CD4-positive, alpha-beta T cell treated with Interleukin-12 subunit alpha and Interleukin-12 subunit beta, for 1 hour (primary cell): ENCODE results near the gene DTL.

ENCODE experiments used
- DNase-seq: peaks from one replicate; pipeline ENCODE4 v3.0.0-alpha.2; 2020

The DTL gene

GRCh38 chr1:212135166-212135565 is 99.6 kb downstream of the DTL start:
- DNase-seq = no peak

GRCh38 chr1:212137854-212138253 is 102.3 kb downstream of the DTL start:
- DNase-seq = no peak

DNA sequence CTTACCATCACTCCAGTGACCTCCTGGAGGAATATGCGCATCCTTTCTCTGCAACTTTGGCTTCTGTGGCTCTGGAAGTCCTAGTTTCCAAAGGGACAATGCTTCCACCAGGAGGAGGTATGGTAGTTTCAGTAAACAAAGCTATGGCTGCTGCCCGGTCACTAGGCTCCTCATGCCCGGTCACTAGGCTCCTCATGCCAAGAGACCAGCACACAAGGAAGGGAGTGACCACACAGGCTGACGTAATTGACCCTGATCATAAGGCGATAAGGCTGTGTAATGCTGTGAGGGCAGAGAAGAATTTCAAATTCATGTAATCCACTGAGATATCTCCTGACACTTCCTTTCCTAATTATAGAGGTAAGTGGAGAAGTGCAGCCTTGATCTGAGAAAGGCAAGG is 102.9 kb downstream of the DTL start:
- no peak for DNase-seq

DNA sequence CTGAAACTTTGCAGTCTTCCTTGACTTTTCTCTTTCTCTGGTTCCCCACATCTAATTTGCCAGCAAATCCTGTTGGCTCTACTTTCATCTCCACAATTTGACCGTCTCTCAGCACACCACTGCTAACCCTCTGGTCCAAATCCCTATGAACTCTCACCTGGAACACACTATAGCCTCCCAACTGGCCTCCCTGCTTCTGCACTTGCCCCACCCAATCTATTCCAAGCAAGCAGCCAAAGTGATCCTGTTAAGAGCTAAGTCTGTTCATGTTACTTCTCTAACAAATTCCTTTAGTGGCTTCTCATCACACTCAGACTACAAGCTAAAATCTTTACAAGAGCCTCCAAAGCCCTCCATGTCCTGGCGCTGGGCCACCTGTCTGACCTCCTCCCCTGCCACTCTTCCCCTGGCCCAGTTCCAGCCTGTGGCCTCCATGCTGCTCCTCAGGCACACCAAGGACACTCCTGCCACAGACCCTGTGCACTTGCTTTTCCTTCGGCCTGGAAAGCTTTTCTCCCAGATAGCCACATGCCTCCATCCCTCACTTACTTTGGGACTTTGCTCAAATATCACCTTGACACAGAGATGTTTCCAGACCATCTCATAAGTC is 104.1 kb downstream of the DTL start:
- no peak for DNase-seq

GRCh38 chr1:212141404-212141803 is 105.9 kb downstream of the DTL start:
- no peak for DNase-seq

DNA sequence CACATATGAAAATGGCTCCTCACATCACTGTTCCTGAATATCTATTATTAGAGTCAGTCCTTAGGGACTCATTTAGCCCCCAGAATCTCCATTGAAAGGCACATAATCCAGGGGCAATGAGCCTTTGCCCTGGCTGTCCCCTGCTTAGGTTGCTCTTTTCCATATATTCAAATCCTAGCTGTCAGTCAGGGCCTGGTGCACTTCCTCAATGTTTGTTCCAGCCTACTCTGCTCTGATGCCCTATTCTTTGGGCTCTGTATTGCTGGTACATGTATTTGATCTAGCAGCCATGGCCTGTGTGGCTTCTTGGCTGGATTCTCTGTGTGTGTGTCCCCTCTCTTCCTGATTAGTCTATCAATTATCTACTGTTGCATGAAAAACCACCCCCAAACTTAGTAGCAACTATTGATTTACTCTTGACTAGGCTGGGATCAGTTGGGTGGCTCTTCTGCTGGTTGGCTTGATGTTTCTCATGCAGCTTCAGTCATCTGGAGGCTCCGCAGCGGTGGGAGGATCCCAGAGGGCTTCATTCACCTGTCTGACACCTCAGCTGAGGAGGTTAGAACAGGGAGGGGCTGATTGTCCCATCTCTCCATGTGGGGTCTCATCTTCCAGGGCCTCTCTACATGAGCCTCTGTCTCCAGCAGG is 107.5 kb downstream of the DTL start:
- DNase-seq = no peak

DNA sequence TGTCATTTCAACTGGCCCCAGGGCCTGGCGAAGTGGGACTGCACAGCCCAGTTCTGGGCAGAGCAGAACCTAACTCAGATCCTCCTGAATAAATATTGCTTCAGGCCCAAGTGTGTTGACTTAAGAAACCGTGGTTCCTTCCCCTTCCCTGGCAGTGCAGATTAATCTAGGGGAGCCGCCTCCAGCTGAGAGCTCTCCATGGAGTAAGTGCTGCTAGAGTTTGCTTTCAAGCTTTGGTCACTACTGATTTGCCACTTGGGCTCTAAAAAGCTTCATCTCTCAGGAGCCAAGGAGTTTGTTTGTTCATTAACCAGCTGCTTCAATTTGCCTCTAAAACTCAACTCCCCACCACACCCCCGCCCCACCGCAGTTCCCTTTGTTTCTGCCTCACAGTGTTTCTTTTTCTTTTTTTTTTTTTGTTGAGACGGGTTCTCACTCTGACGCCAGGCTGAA is 112.1 kb downstream of the DTL start:
- no peak for DNase-seq

DNA sequence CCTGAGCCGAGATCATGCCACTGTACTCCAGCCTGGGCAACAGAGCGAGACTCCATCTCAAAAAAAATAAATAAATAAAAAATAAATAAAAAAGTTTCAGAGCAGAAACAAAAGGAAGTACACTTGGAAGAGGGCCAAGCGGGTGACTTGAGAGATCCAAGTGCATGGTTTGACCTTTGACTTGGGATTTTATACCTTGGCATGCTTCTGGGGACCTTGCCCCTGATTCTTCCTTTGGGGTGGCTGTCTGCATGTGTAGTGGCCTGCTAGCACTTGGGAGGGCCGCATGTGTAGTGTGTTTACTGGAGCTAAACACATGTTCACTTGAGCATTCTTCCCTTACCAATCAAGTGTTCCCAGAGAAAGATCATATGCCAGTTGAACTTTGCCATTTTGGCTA is 114.0 kb downstream of the DTL start:
- no peak for DNase-seq

DNA sequence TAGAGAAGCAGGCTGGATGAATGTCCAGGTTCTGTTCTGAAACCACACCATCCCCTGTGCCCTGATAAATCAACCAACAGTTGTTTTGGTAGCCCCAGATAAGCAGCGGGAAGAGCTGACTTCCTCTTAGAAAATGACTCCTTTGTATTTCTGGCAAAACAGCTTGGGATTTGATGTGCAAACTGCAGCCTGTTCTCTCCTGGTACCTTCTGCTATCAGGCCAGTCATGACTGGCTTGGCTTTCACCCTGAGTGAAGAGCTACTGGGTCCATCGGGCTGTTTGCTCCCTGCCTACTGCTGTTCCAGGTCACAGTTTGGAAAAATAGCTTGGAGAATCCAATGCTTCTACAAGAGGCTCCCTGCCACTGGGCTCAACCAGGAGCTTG is 116.8 kb downstream of the DTL start:
- DNase-seq = no peak

DNA sequence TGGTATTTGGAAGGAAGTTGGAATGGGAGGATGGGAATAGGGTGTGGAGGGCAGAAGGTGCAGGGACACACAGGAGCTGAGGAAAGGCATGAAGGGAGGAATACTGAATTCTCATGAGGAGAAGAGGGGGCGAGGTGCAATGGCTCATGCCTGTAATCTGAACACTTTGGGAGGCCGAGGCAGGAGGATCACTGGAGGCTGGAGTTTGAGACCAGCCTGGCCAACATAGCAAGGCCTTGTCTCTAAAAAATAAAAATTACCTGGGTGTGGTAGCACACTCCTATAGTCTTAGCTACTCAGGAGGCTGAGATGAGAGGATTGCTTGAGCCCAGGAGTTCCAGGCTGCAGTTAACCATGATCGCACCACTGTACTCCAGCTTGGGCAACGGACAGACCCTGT is 117.3 kb downstream of the DTL start:
- DNase-seq = no peak

DNA sequence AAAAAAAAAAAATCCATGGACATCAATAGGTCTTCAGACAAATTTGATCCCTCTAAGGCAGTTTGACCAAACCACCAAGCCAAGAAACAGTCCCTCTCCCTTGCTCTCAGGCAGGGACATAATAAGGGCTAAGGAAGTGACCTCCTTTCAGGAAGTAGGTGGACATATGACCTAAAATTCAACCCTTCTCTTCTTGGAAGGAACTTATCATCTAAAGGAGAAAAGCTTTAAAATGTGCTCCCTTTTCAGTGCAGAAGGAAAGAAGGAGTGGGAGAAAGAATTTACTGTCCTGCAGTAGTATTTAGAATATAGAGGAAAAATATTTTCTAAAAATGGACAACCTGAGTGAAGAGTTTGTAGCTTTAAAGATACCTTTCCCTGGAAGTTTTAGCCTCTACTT is 118.1 kb downstream of the DTL start:
- DNase-seq = no peak
